ENCODE measurements around the gene BAMBI.

Gene BAMBI

DNA sequence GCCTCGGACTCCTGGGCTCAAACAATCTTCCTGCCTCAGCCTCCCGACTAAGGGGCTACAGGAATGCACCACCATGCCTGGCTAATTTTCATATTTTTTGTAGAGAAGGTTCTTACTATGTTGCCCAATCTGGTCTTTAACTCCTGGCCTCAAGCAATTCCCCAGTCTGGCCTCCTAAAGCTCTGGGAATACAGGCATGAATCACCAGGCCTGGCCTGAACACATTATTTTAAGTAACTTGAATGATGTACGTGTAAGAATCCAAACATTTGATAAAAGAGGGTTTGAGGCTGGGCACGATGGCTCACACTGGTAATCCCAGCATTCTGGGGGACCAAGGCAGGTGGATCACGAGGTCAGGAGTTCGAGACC lies 13.0 kb upstream of the BAMBI start:
- H3K4me3 ChIP-seq (ENCODE audit: low read length): no peak overlapping the region
- no peak for TF ChIP-seq ZNF274 (IDR thresholded peaks at IDR 0.05; ENCODE audit: low read depth, low read length)

DNA sequence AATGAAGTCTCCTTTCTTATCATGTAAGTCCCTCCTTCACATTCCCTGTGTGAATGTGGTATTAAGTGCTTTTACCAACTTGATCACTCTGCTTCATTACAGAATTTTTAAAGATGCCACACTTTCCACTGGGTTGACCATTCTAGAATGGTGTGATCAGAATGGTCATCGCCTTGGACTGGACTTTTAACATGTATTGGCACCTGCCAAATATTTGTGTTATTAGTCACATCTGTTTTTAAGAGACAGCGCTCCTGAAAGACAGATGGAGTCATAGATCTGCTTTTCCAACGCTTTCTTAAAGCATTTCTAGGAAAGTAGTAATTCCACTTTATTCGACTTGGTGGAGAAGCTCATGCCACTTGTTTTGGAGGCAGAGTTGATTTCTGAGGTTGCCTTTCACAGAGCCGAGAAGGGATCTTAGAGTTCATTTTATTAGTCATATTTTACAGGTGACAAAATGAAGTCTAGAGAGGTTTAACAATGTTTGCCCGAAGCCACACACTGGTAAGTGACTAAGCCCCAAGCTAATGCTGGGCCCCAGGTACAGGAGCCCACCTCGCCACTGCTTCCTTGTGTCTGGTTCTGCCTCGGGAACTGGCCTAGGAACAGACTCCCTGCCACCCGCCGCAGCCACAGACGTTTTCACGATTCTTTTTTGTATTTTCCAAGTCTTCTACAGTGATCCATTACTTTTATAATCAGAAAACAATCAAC lies 10.4 kb upstream of the BAMBI start:
- no peak for TF ChIP-seq ZNF274 (IDR thresholded peaks at IDR 0.05; ENCODE audit: low read depth, low read length)
- no peak overlapping the region for H3K4me3 ChIP-seq (ENCODE audit: low read length)

DNA sequence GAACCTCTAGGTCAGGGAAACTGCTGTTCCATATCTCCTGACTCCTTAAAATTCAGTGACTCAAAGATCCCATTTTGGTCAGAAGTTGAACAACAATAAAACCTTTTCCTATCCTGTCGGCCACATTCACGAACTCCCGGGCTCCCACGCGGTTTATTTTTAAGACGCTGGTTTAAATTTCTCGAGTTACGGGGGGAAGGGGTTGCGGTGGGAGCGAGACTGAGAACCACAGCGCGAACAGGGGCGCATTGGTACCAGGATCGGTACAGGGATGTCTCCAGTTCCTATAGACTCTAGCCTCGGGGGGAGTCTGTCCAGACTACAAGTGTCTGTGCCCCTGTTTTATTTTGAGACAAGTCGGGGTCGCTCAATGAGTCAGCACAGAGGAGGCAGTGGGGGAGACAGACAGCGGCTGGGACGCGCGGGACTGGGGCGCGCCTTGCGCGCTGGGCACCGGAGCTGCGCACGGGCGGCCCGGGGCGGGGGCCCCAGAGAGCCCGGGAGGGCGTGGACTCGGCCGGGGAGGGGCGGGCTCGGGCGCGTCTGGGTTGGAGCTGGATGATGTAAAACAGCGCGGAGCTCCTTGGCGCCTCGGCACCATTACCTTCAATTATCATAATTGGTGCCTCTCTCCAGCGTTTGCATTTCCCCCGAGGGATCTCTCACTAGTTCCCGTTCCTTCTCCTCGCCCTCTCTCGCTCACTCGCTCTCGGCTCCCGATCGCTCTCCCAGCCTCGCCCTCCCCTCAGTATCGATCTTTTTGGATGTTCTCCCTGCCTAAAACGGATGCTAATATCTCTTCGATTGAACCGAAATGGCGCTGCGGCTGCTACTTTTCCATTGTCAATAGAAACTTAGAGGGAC lies 8.7 kb upstream of the BAMBI start:
- TF ChIP-seq ZNF274 (IDR thresholded peaks at IDR 0.05; ENCODE audit: low read depth, low read length): no peak
- H3K4me3 ChIP-seq (ENCODE audit: low read length): 0 out of 2 replicates have a peak overlapping the region, but pooled peaks have one; percentile 5

DNA sequence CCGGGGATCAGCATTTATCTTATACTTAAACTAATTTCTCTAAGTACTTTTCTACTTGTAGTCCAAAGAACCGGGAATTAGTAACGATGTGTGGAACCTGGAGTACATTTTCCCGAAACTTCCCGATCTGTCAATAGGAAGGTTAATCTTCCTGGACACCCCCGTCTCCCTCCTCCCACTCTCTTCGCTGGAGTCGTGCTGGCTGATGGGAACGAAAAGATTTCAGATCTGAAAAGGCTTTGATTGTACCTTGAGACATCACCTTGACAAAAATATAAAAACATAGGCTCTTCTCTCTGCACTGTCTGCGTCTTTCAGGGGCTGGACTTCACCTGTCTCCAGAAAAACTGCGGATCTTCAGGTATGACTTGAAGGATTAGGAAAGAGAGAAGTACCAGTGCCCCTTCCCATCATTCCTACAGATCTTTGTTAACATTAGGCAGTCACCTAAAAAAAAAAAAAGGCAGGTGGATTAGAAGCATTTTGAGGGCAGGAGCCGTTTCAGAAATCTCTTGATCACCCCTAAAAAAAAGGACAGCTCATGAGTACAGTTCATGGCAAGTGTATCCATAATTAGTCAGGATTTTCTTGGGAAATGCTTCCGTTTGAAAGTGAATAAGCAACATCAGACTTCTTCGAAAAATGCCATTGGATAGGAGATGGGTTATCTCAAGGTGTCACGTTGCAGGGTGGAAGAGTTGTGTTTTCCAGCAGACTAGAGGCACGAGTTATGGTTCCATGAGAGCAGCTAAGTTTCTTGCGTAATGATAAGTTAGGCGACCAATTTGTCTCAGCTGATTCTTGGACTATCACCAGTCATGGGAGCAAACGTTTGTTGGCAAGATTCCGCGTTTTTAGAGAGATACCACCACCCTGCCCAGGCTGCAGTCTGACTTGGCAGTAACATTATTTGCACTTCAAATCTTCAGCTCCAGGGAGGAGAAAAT lies 7.8 kb upstream of the BAMBI start:
- H3K4me3 ChIP-seq (ENCODE audit: low read length): no peak overlapping the region
- no peak for TF ChIP-seq ZNF274 (IDR thresholded peaks at IDR 0.05; ENCODE audit: low read depth, low read length)

DNA sequence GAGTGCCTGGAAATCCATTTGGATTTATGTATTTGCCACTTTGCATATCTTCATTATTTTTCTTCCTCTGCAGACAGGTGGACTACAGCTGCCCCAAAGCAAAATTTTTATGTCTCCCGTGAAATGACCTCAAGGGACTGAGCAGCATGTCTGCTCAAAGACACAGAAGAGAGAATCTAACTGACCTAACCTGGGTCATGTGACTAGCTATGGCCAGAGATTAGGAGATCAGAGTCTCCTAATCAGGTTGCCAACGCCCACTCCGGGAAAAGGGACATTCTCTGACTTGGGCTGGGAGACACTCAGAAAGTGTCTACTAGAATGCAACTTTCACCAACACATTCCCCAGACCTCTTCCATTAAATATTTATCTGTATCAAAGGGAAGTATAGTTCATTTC lies 2.5 kb upstream of the BAMBI start:
- H3K4me3 ChIP-seq (ENCODE audit: low read length): no peak overlapping the region
- no peak for TF ChIP-seq ZNF274 (IDR thresholded peaks at IDR 0.05; ENCODE audit: low read depth, low read length)

DNA sequence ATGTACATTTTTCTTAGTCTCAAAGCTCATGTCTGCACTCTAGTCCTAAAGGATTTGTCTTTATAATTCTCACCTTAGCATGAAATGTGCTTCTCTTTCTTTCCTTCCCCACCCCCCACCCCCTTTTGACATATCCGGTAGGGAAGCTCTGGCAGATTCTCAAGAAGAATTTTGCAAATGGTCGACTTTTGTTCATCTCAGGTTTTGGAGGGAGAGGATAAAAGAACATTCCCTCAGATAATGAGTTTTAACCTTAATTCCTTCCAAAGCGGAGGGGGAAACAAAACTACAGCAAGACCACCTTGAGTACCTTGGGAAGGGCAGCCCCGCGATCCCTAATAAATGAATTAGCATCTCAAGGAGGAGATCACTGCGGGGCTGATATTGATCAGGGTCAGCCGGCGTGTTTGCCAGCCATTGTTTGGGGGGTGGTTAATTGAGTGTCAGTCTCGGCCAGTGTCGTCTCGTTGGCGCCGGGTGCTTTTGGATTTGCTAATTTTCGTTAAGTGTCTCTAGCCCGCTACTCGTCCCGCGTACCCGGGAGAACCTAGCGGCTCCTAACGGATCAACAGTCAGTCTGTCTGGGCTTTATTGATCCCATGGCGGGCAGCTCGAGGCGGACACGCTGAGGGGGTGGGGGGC lies 874 bp upstream of the BAMBI start:
- TF ChIP-seq ZNF274 (IDR thresholded peaks at IDR 0.05; ENCODE audit: low read depth, low read length): no peak
- H3K4me3 ChIP-seq (ENCODE audit: low read length): peak overlapping the region; percentile 37; the same call in 1 of the 2 replicates

DNA sequence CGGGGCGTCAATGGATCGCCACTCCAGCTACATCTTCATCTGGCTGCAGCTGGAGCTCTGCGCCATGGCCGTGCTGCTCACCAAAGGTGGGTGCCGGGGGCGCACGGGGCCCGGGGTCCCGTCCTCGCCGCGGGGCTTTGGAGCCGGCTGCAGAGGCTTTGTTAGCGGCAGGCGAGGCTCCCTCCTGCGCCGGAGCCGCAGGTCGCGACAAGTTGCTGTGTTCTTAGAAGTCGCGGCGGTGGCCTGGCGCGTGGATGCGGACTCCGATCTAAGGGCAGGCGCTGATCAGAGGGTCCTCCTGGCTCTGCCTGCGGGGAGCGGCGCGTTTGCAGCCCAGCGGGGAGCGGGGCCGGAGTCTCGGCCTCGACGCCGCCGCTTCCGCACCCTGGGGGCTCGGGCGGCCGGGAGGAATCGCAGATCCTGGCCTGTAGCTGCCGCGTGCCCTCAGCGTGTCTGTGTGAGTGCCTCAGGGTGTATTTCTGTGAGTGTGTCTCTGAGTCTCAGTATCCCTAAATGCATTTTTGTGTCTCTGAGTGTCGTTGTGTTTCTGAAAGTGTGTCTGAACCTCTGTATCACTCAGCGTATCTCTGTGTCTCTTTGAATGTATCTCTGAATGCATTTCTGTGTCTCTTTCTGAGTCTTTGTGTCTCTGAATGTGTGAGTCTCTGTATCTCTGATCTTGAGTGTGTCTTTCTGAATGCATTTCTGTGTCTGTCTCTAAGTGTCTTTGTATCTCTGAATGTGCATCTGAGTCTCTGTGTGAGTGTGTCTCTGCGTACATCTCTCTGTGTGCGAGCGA lies 766 bp downstream of the BAMBI start:
- peak overlapping the region; percentile 72 for H3K4me3 ChIP-seq (ENCODE audit: low read length)
- no peak for TF ChIP-seq ZNF274 (IDR thresholded peaks at IDR 0.05; ENCODE audit: low read depth, low read length)

DNA sequence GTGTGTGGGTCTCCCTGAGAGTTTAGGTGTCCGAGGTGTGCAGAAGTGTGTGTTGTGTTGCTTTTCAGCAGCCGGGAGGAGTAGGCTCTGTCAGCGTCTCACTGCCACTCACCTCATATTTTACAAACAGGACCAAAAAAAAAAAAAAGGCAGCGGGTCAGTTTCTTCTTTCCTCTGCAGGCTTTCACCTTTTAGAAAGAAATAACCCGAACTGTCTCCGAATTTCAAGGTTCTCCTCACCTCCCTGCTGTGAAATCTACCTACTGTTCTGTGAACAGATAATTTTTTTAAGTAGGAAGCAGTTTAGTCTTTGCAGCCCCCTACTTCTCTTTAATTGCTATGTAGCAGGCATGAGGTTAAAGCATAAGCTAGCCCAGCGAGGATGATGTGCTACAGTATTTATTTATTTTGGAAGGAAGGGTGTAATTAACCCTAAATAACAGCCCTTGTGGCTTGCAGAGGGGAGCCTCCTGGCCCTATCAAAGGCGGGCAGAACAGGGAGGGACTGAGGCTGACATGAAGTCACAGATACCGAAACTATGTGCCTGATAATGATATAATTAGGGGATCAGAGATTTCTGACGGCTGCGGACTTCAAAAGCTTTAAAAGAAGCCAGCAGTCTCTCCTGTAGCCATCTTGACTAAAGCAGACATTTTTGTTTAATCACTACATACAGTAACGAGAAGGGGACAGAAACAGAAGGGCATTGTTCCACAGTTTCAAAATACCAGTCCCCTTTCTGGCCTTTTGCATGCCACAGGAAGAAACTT lies 1.6 kb downstream of the BAMBI start:
- H3K4me3 ChIP-seq (ENCODE audit: low read length): peak overlapping the region; percentile 72; the same call in 1 of the 2 replicates
- TF ChIP-seq ZNF274 (IDR thresholded peaks at IDR 0.05; ENCODE audit: low read depth, low read length): no peak

DNA sequence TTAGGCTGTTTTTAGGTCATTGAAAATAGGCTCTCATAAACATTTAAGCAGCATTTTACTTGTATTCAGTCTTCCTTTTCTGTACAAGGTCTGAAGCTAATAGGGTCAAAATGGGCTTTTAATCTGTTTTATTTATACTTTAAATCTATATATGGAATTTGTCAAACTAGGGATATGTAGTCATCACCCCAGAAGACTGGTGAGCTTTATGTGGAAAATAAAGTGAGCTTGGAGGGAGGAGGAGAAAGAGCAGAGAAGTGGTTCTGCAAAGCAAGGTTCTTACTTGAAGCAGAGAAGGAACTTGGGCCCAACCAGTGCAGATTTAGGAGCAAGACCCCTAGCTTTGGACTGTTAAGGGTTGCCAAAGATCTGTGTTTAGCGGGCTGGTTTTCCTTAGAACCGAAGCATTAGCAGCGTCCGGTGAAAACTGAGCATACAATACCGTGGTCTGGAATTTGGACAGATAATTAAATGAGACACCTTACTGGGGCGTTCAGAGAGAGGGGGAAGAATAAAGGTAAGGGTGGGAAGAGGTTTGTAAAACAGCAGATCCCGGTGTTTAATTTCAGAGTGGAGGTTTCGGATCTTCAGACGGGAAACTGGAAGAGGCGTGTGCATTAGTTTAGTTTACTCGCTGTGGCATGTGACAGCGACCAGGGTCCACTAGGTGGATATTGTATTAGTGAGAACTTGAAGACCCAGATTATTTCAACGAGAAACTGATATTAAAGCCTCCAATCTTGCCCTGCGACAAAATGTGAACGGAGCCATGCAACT lies 2.4 kb downstream of the BAMBI start:
- TF ChIP-seq ZNF274 (IDR thresholded peaks at IDR 0.05; ENCODE audit: low read depth, low read length): no peak
- peak overlapping the region; percentile 24; the same call in 1 of the 2 replicates for H3K4me3 ChIP-seq (ENCODE audit: low read length)

DNA sequence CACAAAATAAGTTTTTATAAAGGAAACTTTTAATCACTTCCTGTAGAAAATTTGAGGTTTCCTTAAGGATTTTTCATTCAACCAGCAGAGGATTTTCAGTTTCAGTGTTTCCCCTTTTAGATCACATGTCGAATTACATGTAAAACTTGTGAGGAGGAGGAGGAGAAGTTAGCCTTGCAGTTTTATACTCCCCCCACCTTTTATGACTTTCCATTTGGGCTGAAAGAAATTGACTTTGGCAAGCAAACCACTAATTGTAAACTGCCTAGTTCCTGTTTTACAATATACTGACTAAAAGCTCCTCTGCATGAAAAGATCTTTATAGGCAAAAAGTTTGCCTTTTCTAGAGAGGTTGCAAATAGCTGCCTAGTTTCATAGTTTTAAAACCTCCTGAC lies 3.0 kb downstream of the BAMBI start:
- H3K4me3 ChIP-seq (ENCODE audit: low read length): peak overlapping the region; percentile 24; the same call in 1 of the 2 replicates
- no peak for TF ChIP-seq ZNF274 (IDR thresholded peaks at IDR 0.05; ENCODE audit: low read depth, low read length)

DNA sequence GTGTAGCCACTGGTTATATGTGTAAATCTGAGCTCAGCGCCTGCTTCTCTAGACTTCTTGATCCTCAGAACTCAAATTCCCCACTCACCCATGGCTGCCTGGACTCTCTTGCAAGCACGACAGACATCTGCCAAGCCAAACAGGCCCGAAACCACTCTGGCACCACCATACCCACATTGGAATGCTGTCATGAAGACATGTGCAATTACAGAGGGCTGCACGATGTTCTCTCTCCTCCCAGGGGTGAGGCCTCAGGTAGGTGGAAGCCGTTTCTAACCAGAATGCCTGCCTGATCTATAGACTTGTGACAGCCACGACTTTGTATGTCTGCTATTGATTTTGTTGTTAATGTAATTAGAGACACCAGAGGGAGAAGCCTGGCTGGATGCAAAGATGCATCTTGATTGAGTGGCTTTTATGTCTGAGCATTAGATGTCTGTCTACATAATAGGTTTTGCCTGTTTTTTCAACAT lies 4.0 kb downstream of the BAMBI start:
- no peak overlapping the region for H3K4me3 ChIP-seq (ENCODE audit: low read length)
- no peak for TF ChIP-seq ZNF274 (IDR thresholded peaks at IDR 0.05; ENCODE audit: low read depth, low read length)
